RWPE1 (cell line): ENCODE results near the gene MACROD1.

ENCODE experiments used
- CTCF ChIA-PET: fragments of 350-600 bp; sonication (Branson Sonifier 250); formaldehyde crosslinking; extraction: SDS; loops from one replicate; lab custom pipeline; 2021; lab: Yijun Ruan, JAX
- POLR2A ChIA-PET: fragments of 400-600 bp; formaldehyde crosslinking; extraction: SDS; loops from one replicate; lab custom pipeline; 2020; ENCODE audit warnings: antibody characterized with exemption; ENCODE audit not compliant: low non-redundant PET; lab: Yijun Ruan, JAX
- DNase-seq: peaks from one replicate; pipeline ENCODE4 v3.0.0; 2012; ENCODE audit warnings: low spot score
- H3K27ac ChIP-seq: fragments of 450-650 bp; 2 replicates; pipeline ENCODE4 v1.5.1; 2017
- TF ChIP-seq, protein P1 (sequence below): fragments of 450-650 bp; conservative IDR thresholded peaks from 2 replicates; pipeline ENCODE4 v1.5.1; 2017; ENCODE audit warnings: low read depth, mild to moderate bottlenecking

Gene MACROD1

DNA sequence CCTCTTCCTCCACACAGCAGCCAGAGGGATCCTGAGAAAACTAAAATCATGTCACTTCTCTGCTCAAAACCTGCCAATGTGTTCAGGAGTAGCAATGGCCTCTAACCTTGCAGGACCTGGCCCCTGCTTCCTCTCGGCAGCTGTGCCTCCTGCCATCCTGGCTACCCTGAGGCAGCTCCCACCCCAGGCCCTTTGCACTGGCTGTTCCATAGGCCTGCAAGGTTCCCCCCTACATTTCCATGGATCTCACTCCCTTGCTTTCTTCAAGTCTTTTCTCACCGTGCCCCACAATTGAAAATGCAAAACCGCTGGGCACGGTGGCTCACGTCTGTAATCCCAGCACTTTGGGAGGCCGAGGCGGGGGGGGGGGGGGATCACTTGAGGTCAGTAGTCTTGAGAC is 18.0 kb upstream of the MACROD1 start:
- CTCF ChIA-PET, result interaction anchor here (0.5 to 0.6 kb wide), 2 partner anchors 14 to 193 kb away, joined by 3 read pairs; no protein-coding TSS in a partner anchor
- no peak for DNase-seq
- no peak overlapping the region for H3K27ac ChIP-seq
- TF ChIP-seq, protein P1, sequence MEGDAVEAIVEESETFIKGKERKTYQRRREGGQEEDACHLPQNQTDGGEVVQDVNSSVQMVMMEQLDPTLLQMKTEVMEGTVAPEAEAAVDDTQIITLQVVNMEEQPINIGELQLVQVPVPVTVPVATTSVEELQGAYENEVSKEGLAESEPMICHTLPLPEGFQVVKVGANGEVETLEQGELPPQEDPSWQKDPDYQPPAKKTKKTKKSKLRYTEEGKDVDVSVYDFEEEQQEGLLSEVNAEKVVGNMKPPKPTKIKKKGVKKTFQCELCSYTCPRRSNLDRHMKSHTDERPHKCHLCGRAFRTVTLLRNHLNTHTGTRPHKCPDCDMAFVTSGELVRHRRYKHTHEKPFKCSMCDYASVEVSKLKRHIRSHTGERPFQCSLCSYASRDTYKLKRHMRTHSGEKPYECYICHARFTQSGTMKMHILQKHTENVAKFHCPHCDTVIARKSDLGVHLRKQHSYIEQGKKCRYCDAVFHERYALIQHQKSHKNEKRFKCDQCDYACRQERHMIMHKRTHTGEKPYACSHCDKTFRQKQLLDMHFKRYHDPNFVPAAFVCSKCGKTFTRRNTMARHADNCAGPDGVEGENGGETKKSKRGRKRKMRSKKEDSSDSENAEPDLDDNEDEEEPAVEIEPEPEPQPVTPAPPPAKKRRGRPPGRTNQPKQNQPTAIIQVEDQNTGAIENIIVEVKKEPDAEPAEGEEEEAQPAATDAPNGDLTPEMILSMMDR, result no peak
- POLR2A ChIA-PET, result interaction anchor here (0.7 kb wide), 1 partner anchor 999 kb away, joined by 6 read pairs; no protein-coding TSS in a partner anchor

DNA sequence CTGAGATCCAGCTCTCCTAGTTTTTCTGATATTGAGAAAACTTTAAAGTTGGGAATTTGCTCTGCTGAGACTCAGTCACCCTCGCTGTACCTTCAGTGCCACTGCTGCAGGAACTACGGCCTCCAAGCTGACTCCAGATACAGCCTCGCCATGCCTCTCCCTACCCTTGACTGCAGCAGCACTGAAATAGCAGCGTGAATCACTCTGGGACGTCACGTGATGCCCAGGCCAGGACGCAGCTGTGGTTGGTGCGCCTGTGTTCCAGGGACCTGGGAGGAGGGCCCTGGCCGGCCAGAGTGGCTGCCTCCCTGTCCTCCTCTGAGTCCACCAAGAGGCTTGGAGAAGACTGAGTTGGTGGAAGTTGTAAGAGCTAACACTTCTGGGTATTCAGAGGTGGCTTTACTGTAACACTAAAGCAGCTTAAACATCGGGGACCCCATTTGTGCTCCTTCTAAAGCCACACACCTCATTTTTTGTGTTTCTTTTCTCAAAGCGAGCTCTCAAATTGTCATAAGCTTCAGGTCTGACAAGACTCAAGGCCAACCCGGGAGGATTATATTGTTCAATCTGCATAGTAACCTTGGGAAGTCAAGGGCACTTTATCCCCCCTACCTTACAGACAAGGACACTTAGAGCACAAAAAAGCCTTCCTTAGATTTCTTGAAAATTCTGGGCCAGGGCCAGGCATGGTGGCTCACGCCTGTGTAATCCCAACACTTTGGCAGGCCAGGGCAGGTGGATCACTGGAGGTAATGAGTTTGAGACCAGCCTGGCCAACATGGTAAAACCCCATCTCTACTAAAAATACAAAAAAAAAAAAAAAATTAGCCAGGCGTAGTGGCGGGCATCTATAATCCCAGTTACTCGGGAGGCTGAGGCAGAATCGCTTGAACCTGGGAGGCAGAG is 15.8 kb upstream of the MACROD1 start:
- TF ChIP-seq, protein P1, result no peak
- CTCF ChIA-PET, result interaction anchor here (0.6 to 1.3 kb wide), 4 partner anchors 16 to 1467 kb away, joined by 3 to 4 read pairs (median 4); no protein-coding TSS in a partner anchor
- peak; percentile 78 for DNase-seq
- POLR2A ChIA-PET, result no interaction called here
- H3K27ac ChIP-seq, result no peak overlapping the region; the same call in 1 of the 2 replicates

DNA sequence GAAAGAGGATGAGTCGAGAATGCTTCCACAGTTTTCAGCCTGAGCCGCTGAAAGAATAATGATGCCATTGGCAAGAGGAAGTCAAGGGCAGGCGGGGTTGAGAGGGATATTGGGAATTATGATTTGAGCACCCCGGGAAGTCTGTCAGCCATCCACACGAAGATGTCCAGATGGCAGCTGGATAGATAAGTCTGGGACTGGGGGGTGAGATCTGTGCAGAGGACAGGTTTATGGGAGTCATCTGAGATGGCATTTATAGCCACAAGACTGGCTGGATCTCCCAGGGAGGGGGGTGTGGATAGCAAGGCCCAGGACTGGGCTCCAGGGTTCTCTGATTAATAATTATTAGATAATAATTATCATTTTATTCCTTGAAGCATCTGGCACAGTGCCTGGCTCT is 15.0 kb upstream of the MACROD1 start:
- POLR2A ChIA-PET, result no interaction called here
- no peak for DNase-seq
- TF ChIP-seq, protein P1, result no peak
- CTCF ChIA-PET, result interaction anchor here (1.3 kb wide), 1 partner anchor 16 kb away, joined by 4 read pairs; no protein-coding TSS in a partner anchor
- no peak overlapping the region; the same call in 1 of the 2 replicates for H3K27ac ChIP-seq

DNA sequence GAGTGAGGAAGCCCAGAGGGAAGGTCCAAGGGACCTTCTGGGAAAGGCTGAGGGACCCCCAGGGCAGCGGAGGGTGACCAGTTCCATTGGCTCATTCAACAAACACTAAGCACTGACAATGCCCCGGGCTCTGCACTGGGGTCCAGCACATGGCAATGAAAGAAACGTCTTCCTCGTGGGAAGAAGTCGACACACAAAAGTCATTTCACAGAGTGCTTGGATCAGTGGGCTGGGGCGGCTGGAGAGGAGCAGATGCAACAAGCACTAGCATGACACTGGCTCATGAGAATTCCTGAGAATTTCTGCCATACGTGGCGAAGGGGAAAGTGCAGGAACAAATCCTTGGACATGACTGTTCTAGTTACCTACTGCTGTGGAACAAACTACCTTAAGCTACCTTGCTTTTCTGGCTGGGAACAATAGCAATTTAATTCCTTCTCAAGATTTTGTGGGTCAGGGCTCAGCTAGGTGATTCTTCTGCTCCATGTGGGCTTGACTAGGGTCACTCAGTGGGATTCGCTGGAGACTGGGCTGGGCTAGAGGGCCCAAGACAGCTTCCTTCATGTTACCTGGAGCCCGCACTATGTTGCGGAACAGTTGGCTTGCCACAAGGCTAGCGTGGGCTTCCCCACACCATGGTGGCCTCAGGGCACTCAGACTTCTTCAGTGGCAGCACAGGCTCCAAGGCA is 13.2 kb upstream of the MACROD1 start:
- ChIA-PET POLR2A (no interaction called here), CTCF (no interaction called here)
- H3K27ac ChIP-seq, result no peak overlapping the region
- no peak for DNase-seq
- TF ChIP-seq, protein P1, result no peak

DNA sequence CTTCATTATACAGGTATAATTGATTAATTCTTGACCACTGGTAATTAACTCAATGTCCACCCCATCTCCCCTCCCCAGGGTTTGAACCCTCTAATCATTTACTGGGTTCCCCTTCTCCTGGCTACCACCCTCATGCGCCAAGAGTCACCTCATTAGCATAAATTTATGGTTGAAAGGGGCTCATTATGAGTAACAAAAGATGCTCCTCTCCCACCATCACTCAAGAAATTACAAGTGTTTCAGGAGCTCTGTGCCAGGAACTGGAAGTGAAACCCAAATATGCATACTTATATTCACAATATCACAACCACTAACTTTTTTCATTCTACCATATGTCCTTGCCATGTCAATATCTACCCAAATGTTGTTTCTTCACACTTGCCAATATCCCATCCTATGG is 12.3 kb upstream of the MACROD1 start:
- no peak overlapping the region for H3K27ac ChIP-seq
- no peak for DNase-seq
- ChIA-PET CTCF (no interaction called here), POLR2A (no interaction called here)
- TF ChIP-seq, protein P1, result no peak

DNA sequence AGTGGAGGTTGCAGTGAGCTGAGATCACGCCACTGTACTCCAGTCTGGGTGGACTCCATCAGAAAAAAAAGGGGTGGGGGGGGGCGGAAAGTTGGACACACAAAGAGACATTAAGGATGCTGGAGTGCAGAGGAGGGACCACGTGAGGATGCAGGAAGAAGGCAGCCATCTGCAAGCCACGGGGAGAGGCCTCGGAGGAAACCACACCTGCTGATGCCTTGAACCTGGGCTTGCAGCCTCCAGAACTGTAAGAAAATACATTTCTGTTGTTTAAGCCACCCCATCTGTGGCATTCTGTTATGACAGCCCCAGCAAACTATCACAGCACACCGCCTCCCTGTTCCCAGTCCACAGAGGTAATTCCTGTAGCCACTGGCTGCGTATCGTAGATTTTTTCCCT is 10.8 kb upstream of the MACROD1 start:
- no peak for DNase-seq
- POLR2A ChIA-PET, result no interaction called here
- CTCF ChIA-PET, result no interaction called here
- TF ChIP-seq, protein P1, result no peak
- no peak overlapping the region for H3K27ac ChIP-seq
